GM10248 (cell line): Measurements from ENCODE around the gene CASTOR1.

ENCODE experiments used
- CTCF ChIA-PET: fragments of 300-600 bp; sonication (Branson Sonifier 250); formaldehyde crosslinking; extraction: SDS; loops from one replicate; lab custom pipeline; 2021; ENCODE audit warnings: antibody characterized with exemption; lab: Yijun Ruan, JAX
- POLR2A ChIA-PET: fragments of 350-650 bp; sonication (Branson Sonifier 250); formaldehyde crosslinking; extraction: SDS; loops from one replicate; lab custom pipeline; 2020; ENCODE audit warnings: antibody characterized with exemption; lab: Yijun Ruan, JAX
- DNase-seq: peaks from one replicate; pipeline ENCODE4 v3.0.0; 2012; ENCODE audit errors: extremely low spot score
- TF ChIP-seq, protein P1 (sequence below): IDR thresholded peaks from 2 replicates; pipeline ENCODE4 v1.5.1; 2012; ENCODE audit warnings: mild to moderate bottlenecking, low read depth; ENCODE audit errors: extremely low read depth, missing control alignments, control extremely low read depth

Gene CASTOR1

DNA sequence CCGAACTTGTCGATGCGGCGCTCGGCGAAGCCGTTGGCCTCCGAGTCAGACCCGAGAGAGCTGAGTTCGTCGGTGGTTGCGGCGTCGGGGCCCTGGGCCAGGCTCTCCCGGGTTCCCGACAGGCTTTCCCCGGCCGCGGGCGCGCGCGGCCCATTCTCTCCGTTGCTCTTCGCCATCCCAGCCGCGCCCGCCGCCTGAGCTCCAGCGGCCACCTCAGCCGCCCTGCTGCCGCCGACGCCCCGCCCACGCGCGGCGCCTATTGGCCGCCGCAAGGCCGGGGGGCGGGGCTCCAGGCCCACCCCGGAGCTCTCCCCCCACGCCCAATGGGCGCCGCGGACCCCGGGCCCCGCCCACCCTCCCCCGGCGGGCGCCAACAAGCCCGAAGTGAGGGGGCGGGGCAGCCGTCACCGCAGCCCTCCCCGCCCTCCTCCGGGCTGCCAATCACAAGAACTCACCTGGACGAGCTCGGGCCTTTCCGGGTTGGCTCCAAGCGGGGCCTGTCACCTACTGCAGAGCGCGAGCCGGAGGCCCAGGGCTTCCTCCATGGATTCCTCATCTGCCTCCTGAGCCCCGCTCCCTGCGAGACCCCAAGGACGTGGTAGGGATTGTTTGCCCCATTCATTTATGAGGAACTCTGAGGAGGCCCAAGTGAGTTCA is 37.5 kb upstream of the CASTOR1 start, which contains the start of gene TBC1D10A:
Gene TBC1D10A, minus strand, starts transcription at position 236 of the 657 bp plus-strand sequence. Its CDS starts 60 bp downstream, at position 176.
- DNase-seq = peak; percentile 100
- TF ChIP-seq, protein P1, sequence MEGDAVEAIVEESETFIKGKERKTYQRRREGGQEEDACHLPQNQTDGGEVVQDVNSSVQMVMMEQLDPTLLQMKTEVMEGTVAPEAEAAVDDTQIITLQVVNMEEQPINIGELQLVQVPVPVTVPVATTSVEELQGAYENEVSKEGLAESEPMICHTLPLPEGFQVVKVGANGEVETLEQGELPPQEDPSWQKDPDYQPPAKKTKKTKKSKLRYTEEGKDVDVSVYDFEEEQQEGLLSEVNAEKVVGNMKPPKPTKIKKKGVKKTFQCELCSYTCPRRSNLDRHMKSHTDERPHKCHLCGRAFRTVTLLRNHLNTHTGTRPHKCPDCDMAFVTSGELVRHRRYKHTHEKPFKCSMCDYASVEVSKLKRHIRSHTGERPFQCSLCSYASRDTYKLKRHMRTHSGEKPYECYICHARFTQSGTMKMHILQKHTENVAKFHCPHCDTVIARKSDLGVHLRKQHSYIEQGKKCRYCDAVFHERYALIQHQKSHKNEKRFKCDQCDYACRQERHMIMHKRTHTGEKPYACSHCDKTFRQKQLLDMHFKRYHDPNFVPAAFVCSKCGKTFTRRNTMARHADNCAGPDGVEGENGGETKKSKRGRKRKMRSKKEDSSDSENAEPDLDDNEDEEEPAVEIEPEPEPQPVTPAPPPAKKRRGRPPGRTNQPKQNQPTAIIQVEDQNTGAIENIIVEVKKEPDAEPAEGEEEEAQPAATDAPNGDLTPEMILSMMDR = no peak
- POLR2A ChIA-PET = interaction anchor here (0.9 to 1.5 kb wide), 8 partner anchors 9 to 37 kb away, joined by 3 to 7 read pairs (median 4); partner anchors contain the start of genes CASTOR1, CCDC157 and SF3A1
- CTCF ChIA-PET = interaction anchor here (0.8 to 4.8 kb wide), 8 partner anchors 10 to 97 kb away, joined by 3 to 55 read pairs (median 4); partner anchors contain the start of genes CASTOR1, RNF215 and SF3A1

DNA sequence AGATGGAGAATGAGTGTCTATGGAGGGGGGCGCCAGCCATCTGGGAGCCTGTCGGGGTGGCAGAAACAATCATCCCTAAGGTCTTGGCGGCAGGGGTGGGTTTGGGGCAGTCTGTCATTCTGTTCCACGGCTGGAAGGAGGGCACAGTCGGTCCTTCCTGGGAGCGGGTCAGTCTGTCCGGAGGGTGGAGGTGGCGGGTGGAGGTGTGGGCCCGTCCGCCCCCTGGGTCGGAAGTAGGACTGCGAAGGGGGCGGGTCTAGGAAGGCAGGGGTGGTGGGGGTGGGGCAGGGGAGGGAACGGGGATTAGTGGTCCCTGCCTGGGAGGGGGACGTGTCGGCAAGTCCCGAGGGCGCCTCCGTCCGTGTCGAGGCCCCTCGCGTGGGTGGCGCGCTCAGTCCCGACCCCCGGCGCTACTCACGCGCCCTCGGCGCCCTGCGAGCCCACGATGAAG is 37.0 kb upstream of the CASTOR1 start:
- TF ChIP-seq, protein P1 = no peak
- ChIA-PET CTCF (interaction anchor here (0.9 to 4.8 kb wide), 7 partner anchors 12 to 61 kb away, joined by 3 to 55 read pairs (median 4); partner anchors contain the start of genes CASTOR1, RNF215 and SF3A1), POLR2A (interaction anchor here (0.9 to 1.5 kb wide), 8 partner anchors 10 to 36 kb away, joined by 3 to 7 read pairs (median 4); partner anchors contain the start of genes CASTOR1, CCDC157 and SF3A1)
- peak; percentile 51 for DNase-seq

DNA sequence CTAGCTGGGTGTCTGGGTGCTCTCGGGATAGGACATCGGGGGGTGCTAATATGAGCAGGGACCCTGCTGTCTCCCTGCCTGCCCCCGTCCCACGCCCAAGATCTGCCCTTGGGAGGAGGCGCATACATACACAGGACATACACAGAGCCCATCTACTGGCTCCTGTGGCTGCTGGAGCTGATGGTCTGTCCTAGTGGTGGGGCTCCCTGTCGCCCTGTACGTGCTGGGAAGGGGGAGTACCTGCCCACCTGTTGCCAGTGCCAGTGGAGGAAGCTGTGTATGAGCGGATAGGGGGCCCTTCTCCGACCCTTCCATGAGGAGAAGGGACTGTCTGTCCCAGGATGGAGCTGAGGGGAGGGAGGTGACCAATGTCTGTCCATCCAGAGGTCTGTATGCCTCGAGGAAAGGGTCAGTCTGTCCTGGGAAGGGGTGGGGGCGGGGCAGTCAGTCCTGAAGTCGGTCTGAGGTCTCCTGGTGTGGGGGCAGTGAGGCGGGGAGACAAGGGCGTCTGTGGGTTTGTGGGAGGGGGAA is 36.5 kb upstream of the CASTOR1 start:
- no peak for DNase-seq
- CTCF ChIA-PET = interaction anchor here (1.6 to 4.8 kb wide), 4 partner anchors 11 to 40 kb away, joined by 4 to 55 read pairs (median 9); partner anchors contain the start of gene CASTOR1
- TF ChIP-seq, protein P1 = no peak
- POLR2A ChIA-PET = no interaction called here

DNA sequence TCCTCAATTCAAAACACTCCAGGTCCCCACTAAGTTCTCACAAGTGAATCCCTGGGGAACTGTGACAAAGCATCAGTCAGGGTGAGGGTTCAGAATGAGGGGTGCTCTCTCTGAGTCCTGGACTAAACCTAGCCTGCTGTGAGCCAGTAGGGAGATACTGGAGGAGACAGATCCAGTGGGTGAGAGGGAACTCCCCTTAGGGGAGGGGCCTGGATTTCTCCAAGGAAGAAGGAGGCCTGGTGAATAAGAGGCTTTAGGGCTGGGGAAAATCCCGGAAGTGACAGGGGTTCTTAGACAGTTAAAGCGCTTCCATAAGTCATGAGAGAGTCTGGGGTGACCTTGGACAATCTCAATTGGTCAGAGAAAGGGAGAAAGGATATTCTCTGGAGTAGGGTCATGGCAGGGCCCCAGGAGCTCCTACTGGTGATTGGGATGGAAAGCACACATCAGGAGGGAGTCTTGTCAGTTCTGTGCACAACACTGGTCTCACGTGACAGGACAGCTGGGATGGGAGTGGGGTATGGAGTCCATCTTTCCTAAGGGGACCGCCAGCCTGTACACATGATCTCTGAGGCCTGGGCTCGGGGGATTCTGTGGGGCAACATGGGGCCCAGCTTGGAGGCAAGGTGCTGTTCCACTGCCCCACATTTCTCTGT is 35.9 kb upstream of the CASTOR1 start:
- ChIA-PET POLR2A (no interaction called here), CTCF (interaction anchor here (1.0 to 2.2 kb wide), 3 partner anchors 10 to 37 kb away, joined by 6 to 11 read pairs (median 7); partner anchors contain the start of gene CASTOR1)
- DNase-seq = no peak
- TF ChIP-seq, protein P1 = no peak

DNA sequence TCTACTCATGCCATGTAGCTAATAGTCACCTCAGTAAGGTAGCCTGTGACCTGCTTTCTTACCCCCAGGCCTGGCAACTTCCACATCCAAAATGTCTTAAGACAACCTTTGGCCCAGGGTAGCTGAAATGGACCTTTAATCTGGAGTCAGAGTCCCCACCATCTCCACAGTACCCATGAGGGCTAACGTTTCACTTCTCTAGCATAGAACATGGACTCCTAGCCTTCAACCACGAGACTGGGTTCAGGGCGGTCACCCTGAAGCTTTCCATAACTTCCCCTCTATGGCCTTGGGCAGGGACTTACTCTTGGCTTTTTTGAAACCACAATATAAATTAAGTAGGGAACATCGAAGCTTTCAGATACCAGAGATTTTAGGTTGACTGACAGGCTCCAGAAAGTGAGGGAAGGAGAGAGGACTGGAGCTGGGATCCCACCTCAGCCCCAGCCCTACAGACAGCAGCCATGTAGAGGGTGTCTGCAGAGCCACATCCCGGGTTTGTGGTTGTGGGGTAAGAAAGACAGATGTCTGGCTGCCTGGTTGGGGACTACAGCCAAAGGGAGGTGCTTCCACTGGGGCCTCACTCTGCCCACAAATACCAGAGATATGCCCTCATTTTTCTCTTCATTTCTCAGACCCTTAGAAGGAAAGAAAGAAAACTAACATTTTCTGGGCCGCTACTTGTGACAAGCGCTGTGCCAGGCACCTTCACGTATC is 34.9 kb upstream of the CASTOR1 start:
- ChIA-PET CTCF (interaction anchor here (1.0 to 2.2 kb wide), 4 partner anchors 9 to 36 kb away, joined by 3 to 11 read pairs (median 6); partner anchors contain the start of gene CASTOR1), POLR2A (no interaction called here)
- no peak for DNase-seq
- TF ChIP-seq, protein P1 = no peak
